Fibroblast of skin of back (primary cell): ENCODE results near the gene NTSR1.
"Not testable (repeated sequence)": the region's sequence is repeated elsewhere in the genome, so short reads cannot be mapped to it uniquely, and the experiment has no call there.

ENCODE experiments used
- DNase-seq: peaks from one replicate; pipeline ENCODE4 v3.0.0-alpha.2; 2013

The NTSR1 gene

GRCh38 chr20:62674370-62674769 is 34.3 kb upstream of the NTSR1 start:
- DNase-seq: no peak

GRCh38 chr20:62675156-62675876 is 33.3 kb upstream of the NTSR1 start:
- peak; percentile 26 for DNase-seq

DNA sequence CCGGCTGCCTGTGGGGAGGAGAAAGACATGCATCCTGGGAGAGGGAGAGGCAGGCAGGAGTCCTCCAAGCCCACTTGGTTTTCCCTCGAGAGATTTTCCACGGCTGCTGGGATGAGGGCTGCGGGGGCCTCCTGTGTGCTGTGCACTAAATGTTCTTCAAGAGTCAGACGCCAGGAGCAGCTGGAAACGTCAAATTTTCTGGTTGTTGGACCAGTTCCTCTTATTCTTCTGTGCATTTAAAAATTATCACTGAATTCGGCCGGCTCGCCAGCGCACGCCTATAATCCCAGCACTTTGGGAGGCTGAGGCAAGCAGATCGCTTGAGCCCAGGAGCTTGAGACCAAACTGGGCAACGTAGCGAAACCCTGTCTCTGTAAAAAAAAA is 32.8 kb upstream of the NTSR1 start:
- no peak for DNase-seq

- DNase-seq: no peak
Observed at GRCh38 chr20:62676976-62677375, 31.7 kb upstream of the NTSR1 start.

- no peak for DNase-seq
Observed at GRCh38 chr20:62677678-62678077, 31.0 kb upstream of the NTSR1 start.

DNA sequence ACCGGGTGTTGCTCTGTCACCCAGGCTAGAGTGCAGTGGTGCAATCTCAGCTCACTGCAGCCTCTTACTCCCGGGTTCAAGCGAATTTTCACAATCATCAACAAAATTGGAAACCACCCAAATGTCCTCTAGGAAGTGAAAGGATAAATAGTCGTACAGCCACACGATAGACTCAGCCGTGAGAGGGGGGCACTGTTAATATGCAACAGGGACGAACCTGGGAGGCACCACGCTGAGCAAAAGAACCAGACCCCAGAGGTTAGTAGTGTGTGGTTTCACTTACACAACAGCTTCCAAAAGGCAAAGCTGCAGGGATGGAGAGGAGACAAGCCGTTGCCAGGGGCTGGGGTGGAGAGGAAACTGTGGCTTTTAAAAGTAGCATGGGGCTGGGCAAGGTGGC is 30.1 kb upstream of the NTSR1 start:
- DNase-seq: no peak

- no peak for DNase-seq
Observed at GRCh38 chr20:62679978-62680589, 28.6 kb upstream of the NTSR1 start.

- DNase-seq: no peak
Observed at GRCh38 chr20:62682912-62683517, 25.6 kb upstream of the NTSR1 start.

DNA sequence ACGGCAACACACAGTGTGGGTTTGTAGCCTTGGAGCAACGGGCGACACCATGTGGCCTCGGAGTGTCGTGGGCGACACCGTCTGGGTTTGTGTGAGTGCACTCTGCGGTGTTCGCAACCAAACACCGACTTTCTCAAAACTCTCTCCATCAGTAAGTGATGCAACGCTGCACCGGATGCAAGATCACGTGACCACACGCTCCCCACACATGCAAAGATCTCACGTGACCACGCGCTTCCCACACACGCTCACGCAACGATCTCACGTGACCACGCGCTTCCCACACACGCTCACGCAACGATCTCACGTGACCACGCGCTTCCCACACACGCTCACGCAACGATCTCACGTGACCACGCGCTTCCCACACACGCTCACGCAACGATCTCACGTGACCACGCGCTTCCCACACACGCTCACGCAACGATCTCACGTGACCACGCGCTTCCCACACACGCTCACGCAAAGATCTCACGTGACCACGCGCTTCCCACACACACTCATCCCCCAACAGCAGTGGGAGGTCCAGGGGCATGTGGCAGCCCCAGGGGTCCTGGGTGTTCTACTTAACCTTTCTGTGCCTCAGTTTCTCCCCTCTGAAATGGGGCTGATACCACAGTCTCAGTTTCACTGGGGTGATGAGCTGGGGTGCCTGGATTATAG is 24.8 kb upstream of the NTSR1 start:
- not testable (repeated sequence) for DNase-seq

DNA sequence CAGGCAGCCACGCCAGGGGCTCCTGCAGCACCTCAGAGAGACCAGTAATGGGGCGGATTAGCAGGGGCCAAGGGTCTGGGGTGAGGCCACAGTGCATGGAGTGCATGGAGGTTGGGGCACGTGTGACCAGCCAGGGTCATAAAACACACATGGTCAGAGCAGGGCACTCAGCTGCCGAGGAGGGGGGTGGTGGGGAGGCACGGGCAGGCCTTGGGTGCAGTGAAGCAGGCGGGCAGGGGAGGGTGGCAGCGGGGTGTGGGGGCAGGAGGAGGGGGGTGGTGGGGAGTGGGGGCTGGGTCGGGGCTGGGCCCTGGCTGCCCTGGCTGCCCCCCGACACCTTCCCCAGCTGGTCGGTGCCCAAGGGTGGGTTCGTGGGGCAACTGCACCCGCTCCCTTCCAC is 23.7 kb upstream of the NTSR1 start:
- no peak for DNase-seq

DNA sequence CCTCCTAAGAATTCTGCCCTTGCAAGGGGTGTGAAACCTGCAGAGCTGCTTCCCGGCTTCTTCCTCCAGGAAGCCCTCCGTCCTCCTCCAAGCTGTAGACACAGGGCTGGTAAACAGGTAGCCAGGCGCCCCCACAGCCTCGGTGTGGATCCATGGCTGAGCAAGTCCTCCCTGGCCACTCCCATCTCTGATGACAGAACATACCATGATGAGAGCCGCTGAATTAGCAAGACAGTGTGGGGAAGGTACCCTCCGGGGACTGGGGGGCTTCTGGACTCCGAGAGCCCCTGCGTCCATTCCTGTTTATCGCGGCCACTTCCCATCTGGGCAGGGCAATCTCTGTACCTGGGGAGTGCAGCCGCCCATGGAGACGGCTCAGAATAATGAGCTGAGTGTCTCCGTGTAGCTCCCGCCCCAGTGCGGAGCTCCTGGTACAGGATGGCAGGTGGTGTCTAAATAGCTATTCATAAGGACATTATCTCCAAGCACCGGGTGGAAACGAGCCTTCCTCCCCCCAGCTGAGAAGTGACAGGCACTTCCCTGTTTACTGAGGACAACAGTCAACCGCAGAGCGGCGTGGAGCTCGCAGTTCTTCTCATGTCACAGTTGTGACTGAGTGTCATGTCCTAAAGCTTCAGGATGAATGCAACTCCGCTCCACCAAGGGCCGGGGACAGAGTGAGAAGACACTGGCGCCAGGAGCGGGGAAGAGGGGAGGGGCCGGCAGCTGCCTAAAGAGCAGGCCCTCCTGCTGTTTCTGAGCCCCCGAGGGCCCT is 22.7 kb upstream of the NTSR1 start:
- no peak for DNase-seq

DNA sequence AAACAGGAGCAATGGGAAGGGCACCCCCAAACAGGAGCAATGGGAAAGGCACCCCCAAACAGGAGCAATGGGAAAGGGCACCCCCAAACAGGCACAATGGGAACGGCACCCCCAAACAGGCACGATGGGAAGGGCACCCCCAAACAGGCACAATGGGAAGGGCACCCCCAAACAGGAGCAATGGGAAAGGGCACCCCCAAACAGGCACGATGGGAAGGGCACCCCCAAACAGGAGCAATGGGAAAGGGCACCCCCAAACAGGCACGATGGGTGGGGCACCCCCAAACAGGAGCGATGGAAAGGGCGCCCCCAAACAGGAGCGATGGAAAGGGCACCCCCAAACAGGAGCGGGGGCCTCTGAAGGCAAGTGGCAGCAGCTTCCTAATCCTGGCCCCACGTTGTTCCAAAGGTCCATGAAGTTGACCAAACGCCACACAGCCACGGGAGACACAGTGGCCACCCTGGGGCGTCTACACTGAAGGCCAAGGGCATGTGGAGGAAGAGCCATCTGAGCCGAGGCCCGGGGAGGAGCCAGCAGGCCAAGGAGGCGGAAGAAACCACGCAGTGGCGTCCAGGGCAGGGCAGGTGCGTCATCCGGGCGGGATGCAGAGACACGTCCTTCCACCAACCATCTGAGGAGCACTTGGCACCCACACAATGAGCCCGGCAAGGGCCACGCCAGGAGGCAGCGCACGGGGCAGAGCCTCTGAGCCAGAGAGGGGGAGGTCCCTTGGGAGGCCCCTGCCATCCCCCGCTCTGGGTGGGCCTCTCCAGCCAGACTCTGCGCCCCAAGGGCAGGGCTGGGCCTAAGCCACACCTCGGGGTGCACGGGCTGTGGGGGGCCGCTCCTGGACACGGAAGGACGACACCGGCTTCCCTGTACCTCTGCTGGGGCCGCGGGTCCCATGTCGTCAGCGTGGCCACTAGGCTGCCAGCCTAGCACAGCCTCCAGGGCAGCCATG is 21.5 kb upstream of the NTSR1 start:
- no peak for DNase-seq

DNA sequence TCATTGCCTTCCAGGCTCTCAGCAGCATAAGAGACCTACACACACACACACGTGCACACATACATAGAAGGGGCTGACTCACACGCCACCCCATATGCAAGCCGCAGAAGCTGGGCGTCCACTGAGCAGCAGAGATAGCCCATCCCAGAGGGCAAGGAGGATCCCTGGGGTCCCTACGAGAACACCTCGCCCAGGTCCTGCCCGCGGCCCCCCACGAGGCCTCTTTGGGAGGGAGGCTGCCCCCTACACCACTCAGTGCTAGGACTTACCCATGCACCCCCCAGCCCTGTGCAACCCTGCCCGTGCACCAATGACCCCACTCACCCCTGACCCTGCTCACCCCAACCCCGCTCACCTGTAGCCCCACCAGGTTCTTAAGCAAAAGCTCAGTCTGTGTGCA is 20.6 kb upstream of the NTSR1 start:
- no peak for DNase-seq

GRCh38 chr20:62688855-62689460 is 19.7 kb upstream of the NTSR1 start:
- no peak for DNase-seq

GRCh38 chr20:62689861-62690260 is 18.8 kb upstream of the NTSR1 start:
- no peak for DNase-seq

DNA sequence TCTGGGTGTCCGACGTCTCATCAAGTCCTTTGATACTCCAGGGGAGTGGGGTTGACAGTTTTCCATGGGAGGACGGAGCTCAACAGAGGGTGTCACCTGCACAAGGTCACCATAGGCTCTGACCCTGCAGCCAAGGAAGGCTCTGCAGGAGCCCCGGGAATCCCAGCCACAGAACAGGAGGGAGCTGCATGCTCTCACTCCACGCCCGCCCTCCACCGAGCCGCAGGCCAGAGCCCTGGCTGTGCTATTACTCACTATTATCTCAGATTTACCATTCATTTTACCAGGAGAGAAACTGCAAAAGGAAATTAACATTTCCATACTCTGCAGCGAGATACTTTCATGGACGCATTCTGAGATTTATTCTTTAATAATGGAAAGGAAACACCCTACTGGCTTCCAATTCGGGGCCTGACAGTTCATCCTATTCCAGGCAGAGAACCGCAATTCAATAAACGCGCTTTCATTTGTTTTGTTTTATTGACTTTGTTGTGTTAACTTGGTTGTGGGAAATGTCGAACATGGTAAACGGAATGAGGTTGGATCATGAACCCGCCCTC is 18.3 kb upstream of the NTSR1 start:
- no peak for DNase-seq

GRCh38 chr20:62691487-62691886 is 17.1 kb upstream of the NTSR1 start:
- DNase-seq: no peak

DNA sequence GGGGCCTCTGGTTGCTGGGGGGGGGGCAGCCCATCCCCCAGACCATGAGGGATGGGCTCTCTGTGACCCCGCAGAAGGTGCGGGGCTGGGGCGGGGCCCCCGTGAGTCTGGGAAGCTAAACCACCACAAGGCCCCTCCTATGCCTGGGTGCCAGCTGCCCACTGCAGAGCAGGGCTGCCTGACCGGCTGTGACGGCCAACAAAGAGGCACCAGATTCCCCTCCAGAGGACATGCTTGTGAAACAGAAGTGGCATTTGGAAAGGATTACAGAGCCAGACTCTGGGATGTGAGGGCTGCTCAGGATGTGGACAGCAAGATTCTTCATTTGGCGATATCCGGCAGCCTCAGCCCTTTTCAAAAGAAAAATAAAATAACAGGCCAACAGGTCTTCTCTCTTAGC is 16.5 kb upstream of the NTSR1 start:
- DNase-seq: no peak

GRCh38 chr20:62692801-62693523 is 15.7 kb upstream of the NTSR1 start:
- DNase-seq: no peak

GRCh38 chr20:62693524-62693922 is 15.1 kb upstream of the NTSR1 start:
- DNase-seq: no peak
